Nucleus accumbens (tissue), 56 donors: ENCODE results near the gene CFAP97.
"Not testable (repeated sequence)": the region's sequence is repeated elsewhere in the genome, so short reads cannot be mapped to it uniquely, and the experiment has no call there.

Experiments
- DNase-seq, 56 donors: peaks; one replicate each; lab custom pipeline; 2025; lab: John Stamatoyannopoulos, UW

The CFAP97 gene

DNA sequence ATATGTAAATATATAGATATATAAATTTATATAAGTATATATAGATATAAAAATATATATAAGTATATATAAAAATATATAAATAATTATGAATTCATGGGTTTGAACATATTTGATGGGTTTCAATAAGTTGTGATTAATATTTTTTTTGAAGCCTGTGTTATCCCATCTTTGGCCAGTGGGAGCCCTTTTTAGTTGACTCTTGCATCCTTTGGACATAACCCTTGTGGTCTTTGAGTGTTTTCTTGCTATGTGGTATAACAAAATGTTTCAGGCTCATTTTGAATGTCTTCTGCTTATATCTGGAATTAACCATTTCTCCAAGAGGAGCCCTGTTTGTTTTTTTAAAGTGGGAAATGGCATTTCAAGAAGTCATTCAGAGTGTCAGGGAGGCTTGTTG is 20.8 kb upstream of the CFAP97 start:
- DNase-seq = no peak

GRCh38 chr4:185222598-185222997 is 18.8 kb upstream of the CFAP97 start:
- no peak for DNase-seq

GRCh38 chr4:185221912-185222311 is 18.1 kb upstream of the CFAP97 start:
- DNase-seq = no peak

DNA sequence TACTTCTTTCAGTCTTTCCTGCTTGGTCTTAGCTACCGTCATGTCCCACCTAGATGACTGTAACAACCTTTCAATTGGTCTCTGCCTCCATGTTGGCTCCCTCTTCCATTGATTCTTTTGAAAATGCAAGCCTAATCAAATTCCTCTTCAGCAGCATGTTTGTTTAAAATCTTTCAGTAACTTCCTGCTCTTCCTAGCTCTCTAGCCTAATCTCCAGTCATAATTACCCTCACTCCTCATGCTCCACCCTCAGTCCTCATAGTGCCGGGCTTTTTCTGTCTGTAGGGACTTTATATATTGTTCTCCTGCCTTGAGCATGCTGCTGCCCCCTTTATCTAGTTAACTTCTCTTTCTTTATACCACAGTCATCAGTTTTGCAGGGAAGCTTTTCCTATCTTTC is 17.7 kb upstream of the CFAP97 start:
- no peak for DNase-seq

- peak in 3 of 56 donors; percentile 9 to 18 (median 9) for DNase-seq
Observed at GRCh38 chr4:185219551-185220344, 15.9 kb upstream of the CFAP97 start.

DNA sequence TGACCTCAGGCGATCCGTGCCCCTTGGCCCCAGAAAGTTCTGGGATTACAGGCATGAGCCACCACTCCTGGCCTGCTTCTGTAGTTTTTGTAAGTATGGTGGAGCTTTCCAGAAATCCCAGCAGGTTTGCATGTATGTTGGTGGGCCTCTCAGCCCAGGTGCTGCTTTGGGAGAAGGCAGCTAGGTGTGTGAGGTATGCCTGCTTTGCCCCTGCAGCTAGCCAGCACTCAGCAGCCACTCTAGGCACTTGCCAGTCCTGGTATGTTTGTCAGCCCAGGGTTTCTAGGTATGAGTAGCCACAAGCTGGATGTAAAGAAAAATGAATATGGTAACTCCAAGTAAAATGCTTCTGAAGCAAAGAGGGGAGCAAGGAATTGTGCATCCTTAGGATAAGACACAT is 14.5 kb upstream of the CFAP97 start:
- DNase-seq = no peak

- DNase-seq = no peak
Observed at GRCh38 chr4:185217408-185217975, 13.7 kb upstream of the CFAP97 start.

GRCh38 chr4:185215261-185215660 is 11.5 kb upstream of the CFAP97 start:
- DNase-seq = no peak

- no peak for DNase-seq
Observed at GRCh38 chr4:185213877-185214276, 10.1 kb upstream of the CFAP97 start.

GRCh38 chr4:185212581-185212980 is 8.8 kb upstream of the CFAP97 start:
- DNase-seq = no peak

- no peak for DNase-seq
Observed at GRCh38 chr4:185211641-185212040, 7.8 kb upstream of the CFAP97 start.

- DNase-seq = no peak
Observed at GRCh38 chr4:185211035-185211434, 7.2 kb upstream of the CFAP97 start.

DNA sequence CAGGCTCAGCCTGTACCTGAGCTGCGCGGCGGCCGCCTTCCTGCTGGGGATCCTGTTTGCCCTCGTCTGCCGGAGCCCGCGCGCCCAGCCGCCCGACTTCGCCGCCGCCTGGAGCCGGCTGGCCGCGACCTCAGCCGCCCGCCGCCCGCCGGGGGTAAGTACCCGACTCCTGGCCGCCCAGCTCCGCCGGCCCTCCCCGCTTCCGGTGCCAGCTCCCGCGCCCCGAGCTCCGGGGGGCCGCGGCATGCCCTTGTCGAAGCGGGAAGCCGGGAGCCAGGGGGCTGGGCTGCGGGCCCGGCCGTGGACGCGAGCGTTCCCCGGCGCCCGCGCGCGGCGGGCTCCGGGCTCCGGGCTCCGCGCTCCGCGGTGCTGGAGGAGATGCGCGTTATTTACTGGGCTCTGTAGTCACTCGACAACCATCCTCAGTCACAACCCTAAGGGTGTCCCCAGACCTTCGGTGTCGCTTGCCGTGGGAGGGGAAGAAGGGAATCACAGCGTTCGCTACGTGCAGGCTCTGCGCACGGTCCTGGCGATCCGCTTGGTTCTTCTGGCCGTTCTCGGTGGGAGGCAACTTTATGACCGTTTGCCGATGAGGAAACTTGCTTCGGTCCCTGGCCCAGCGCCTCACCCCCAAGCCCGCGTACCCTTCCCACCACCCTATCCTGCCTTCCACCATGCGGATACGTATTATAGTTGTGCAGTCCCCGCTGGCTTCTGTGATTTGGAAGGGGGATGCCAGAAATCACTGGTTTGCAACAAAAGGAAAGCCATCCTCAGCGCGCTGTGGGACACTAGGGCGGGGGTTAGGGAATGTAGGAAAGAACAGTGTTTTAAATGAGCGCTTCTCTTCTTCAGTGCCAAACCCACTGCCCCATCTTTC is 6.5 kb upstream of the CFAP97 start:
- DNase-seq = peak in 46 of 56 donors; percentile 9 to 70 (median 38)

DNA sequence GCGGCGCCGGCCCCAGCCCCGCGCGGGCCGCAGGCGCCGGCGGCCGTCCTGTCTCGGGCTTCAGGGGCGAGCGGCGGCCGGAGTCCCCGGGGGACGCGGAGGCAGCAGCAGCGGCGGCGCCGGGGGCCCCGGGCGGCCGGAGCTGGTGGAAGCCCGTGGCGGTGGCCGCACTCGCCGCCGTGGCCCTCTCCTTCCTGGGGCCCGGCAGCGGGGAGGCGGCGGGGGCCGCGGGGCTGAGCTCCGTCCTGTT is 6.0 kb upstream of the CFAP97 start:
- DNase-seq = not testable (repeated sequence)

- peak; percentile 24 to 94 (median 76) for DNase-seq
Observed at GRCh38 chr4:185209031-185209851, 5.4 kb upstream of the CFAP97 start, which contains the start of gene SNX25. Gene SNX25, plus strand, starts transcription at chr4:185209598. Its CDS starts 229 bp downstream, at chr4:185209827.

GRCh38 chr4:185207466-185207865 is 3.7 kb upstream of the CFAP97 start:
- DNase-seq = no peak

DNA sequence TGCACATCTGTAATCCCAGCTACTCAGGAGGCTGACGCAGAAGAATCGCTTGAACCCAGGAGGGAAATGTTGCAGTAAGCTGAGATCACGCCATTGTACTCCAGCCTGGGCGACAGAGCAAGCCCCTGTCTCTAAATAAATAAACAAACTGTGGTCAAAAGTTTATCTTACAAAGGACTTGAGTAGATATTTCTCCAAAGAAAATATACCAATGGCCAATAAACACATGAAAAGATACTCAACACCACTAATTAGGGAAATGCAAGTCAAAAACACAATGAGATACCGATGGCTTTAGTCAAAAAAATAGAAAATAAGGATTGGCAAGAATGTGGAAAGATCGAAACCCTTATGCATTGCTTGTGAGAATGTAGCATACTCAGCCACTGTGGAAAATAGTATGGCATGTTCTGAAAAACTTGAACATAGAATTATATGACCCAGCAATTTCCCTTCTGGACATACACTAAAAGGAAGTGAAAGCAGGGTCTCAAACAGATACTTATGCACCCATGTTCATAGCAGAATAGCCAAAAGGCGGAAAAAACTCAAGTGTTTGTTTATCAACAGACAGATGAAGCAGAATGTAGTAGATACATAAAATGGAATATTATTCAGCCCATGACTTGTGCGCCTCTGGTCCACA is 2.0 kb upstream of the CFAP97 start:
- DNase-seq = no peak

DNA sequence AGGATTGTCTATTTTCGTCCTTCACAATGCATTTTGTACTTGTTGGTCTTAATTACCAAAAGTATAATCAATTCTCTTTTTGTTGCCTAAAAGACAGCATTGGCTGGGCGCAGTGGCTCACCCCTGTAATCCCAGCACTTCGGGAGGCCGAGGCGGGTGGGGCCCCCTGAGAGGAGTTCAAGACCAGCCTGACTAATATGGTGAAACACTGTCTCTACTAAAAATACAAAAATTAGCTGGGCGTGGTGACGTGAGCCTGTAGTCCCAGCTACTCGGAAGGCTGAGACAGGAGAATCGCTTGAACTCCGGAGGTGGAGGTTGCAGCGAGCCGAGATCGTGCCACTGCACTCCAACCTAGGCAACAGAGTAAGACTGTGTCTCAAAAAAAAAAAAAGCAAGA is 1.3 kb upstream of the CFAP97 start:
- not testable (repeated sequence) for DNase-seq

- DNase-seq = peak in 2 of 56 donors; percentile 13 to 30
Observed at GRCh38 chr4:185204238-185204910, 574 bp upstream of the CFAP97 start.
